ENCODE results near the gene PADI4.

- TF ChIP-seq CTCF (IDR thresholded peaks at IDR 0.05; ENCODE audit: low read depth, low read length) (no peak), POLR2A (IDR thresholded peaks at IDR 0.05; ENCODE audit: extremely low read depth, insufficient read length) (no peak)
Observed at GRCh38 chr1:17304151-17304825, 3.7 kb upstream of the PADI4 start.

All from NB4 (cell line).